ENCODE measurements around the gene NTSR2.
A peak's percentile ranks its signal among the peaks of the same experiment; 100 is the strongest.

The NTSR2 gene, protein sequence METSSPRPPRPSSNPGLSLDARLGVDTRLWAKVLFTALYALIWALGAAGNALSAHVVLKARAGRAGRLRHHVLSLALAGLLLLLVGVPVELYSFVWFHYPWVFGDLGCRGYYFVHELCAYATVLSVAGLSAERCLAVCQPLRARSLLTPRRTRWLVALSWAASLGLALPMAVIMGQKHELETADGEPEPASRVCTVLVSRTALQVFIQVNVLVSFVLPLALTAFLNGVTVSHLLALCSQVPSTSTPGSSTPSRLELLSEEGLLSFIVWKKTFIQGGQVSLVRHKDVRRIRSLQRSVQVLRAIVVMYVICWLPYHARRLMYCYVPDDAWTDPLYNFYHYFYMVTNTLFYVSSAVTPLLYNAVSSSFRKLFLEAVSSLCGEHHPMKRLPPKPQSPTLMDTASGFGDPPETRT

DNA sequence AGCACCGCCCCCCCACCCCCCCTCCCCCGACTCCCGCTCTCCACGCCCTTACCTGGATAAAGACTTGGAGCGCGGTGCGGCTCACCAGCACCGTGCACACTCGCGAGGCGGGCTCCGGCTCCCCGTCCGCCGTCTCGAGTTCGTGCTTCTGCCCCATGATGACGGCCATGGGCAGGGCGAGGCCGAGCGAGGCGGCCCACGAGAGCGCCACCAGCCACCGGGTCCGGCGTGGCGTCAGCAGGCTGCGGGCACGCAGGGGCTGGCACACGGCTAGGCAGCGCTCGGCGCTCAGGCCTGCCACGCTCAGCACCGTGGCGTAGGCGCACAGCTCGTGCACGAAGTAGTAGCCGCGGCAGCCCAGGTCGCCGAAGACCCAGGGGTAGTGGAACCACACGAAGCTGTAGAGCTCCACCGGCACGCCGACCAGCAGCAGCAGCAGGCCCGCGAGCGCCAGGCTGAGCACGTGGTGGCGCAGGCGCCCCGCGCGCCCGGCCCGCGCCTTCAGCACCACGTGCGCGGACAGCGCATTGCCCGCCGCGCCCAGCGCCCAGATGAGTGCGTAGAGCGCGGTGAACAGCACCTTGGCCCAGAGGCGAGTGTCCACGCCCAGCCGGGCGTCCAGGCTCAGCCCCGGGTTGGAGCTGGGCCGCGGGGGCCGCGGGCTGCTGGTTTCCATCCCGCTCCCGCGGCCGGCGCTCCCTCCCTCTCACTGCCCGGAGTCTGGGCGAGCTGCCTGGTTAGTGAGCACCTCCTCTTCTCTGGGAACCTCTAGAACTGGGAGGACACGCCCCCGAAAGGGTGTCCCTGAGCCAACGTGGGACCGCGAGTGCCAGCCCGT, at the start of gene NTSR2:
NTSR2 (minus strand) TSS at position 742 of the 838 bp plus-strand sequence; CDS start at position 676, 66 bp downstream.
- no peak for DNase-seq

DNA sequence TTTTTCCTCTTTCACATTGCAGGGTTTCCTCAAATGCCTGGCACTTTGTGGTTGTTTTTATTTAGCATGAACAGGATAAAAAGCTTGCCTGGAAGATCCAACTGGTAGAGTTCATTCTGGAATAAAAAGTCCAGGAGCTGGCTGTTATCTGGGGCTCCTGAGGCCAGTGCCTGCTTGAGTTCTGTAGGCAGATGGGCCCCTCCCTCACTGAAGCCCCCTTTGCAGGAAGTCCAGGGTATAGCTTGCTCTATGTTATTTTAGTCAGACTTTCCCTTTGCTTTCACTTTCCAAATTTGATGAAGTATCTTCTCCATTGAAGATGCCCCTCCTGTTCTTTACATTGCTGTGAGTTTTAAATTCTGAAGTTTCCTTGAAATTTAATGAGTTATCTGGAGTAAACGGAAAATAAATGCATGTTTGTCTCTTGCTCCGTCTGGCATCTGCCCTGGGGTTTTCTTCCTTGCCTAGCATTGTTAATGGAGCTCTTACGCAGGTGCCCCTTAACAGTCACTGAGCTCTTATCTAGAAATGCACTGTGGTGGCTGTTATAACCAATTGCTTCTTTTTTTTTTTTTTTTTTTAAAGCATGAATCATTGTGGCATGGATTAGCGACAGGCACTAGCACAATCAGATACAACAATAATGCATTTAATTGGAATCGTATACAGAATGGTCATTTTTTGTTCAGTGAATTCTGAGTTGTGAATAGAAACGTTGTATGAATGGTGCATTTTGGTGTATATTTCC, 49.4 kb upstream of the NTSR2 start:
- no peak for DNase-seq

DNA sequence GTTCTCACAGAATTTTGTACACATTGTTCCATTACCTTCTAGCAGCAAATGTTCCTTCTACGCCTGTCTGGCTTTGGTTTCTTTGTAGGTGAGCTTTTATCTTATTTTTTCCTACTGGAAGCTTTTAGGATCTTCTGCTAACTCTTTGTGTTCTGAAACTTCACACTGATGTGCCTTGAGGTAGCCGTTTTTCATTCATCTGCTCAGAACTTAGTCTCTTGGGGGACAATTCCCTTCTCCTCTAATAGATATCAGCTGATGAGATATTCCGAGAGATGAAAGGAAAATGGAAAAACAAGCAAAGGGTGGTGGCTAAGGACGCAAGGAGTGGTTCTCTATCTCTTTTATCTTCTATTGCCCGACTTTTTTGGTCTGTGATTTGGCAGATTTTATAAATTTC, 48.6 kb upstream of the NTSR2 start:
- no peak for DNase-seq

DNA sequence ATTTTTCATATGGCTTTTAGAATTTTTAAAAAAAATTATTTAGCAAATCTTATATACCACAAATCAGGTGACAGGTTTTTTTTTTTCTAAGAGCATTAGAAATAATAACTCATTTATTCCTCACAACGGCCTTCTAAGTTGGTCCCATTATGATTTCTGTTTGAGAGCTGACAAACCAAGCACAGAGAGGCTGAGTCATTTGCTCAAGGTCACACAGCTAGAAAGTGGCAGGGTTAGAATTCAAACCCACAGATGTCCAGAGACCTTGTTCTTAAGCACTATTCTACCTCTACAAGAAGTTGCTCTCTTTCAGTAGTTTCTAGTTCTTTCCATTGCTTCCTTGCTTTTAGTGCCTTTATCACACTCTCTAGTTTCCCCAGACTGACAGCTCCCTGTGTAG, 47.6 kb upstream of the NTSR2 start:
- no peak for DNase-seq

DNA sequence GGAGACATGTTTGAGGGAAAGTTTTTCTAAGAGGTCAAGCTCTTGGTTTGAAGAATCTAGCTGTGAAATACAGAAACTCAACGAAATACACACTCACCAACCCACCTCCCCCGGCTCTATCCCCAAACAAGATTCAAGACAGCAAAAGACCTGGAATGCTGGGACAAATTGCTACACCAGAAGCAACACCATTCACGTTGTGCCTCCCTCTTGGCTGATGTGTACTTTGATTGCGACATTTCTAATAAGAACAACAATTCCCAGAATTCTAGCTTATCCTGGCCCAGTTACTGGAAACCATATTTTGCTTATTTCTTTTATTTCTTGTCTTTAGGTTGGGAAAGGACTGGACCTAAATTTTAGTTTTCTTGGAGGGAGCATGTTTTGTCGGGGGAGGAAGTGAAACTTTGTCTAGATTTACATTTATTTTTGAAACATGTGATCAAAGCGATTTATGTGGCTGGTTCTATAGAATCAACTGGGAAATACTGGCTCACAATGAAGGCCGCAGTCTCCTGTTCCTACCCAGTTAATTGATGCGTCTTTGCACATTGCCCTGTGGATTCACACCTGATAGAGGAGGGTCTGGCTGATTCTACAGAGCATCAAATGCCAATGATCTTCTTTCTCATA, 46.8 kb upstream of the NTSR2 start:
- DNase-seq: no peak

DNA sequence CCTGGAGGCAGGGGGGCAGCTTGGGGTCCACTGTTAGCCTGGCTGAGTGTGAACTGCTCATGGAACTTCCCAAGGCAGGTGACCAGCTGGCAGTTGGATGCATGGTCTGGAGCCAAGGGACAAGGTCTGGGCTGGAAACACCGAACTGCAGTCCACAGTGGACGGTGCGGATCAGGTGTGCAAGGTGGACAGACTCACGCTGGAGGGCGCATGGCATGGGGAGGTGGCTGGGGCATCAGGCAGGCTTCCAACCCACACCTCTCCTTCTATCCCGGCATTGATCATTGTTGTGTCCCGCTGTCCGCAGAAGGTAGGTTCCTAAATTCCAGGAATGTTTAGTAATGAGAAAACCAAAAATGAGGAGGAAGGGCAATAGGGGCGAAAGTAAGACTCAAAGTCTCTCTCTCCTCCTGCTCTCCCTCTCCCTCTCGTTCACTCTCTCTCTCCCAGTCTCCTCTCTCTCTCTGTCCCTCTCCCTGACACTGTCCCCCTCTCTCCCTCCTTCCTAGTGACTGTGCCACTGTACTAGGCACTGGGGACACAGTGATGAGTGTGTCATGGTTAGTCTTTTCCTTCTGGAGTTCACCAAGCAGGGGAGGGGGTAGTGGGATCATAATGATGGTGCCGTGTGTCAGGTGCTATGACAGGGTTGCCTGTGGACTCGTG, 46.1 kb upstream of the NTSR2 start:
- no peak for DNase-seq

DNA sequence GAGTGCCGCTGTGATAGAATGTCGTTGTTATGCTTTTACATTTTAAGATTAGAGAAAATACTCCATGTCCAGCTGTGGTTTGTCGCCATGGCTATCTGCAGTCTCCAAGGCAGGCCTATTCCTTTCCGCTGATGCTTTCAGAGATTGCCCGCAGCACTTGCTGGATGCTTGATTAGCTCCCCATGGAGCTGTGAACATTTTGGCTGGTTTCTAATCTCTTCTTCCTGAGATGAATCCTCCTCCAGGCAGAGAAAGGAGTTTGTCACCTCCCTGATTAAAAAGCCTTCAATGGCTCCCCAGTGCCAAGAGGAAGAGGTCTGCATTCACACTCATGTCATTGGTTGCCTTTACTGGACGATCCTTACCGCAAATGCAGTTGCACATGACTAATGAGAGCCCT, 43.8 kb upstream of the NTSR2 start:
- DNase-seq: no peak

DNA sequence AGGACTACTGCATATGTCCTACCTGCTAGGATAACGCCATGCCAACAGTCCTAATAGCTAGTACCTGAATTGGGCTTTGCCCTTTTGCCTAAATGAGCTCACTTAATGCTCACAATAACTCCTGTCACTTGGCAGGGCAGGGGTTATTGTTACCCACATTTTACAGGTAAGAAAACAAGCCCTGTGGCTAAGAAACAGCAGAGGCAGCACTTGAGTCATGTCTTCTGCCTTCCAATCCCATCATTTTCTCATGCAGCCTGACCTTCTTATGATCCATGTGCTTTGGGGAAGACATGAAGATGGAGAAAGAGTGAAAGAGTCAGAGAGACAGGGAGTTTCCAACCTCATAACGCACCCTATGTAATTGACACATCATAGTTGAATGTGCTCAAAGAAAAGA, 42.9 kb upstream of the NTSR2 start:
- no peak for DNase-seq

DNA sequence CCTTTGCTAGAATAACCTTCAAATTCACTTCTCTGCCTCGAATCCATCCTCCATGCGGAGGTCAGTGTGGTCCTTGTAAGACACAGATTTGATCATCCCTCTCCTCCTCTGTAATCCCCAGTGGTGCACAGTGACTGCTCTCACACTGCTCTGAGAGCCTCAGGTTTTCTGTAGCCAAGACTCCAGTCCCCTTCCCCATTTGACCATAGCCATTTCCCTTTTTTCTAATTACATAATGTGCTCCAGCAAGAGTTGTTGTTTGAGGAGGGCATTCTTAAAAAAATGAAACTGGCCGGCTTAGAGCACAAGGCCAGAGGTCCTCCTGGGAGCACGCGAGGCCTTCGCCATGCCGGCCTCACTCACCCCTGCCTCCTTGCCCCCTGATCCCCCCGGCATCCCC, 41.8 kb upstream of the NTSR2 start:
- DNase-seq: no peak

DNA sequence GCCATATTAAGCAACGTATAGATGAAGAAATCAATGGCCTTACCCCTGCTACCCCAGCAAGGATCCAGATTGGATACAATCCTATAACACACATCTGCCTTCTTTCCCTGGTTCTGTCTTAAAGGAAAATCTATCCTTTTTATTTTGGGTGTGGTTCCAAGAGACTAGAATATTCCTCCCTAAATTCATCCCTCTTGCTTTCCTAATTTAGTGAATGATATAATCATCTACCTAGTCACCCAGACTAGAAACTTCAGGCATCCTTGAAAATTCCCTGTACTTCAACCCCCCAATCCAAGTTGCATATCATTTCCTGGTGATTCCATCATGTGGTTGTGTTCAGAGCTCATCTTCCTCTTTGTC, 41.3 kb upstream of the NTSR2 start:
- no peak for DNase-seq

DNA sequence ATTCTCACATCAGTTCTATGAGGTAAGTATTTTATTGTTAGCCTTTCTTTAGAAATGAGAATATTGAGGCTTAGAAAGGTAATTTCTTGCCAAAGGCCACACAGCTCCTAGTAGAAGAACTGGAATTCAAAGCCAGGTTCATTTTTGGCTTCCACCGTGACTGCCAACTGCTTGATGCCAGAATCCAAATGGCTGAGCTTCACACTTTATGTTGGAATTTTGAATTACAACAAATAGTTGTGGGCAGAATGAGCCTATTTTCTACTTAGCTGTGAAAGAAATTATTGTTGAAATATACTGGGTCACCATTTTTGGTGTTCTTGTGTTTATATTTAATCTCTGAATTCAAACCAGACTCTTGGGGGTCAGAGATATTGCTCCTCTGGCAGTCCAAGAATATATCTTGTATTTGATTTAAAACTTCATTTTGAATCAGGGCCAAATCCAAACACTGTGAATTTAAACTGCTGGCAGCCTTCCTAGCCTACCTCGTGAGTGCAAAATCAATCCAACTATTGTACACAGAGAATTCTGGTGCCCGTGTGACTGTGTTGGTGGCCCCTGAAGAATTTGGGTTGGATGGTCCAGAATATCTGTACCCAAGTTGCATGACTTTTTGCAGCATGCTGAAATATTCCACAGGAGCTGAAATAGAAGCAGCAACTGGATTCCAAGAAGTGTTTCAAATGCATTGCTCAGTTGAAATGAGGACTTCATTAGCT, 40.8 kb upstream of the NTSR2 start:
- DNase-seq: no peak

DNA sequence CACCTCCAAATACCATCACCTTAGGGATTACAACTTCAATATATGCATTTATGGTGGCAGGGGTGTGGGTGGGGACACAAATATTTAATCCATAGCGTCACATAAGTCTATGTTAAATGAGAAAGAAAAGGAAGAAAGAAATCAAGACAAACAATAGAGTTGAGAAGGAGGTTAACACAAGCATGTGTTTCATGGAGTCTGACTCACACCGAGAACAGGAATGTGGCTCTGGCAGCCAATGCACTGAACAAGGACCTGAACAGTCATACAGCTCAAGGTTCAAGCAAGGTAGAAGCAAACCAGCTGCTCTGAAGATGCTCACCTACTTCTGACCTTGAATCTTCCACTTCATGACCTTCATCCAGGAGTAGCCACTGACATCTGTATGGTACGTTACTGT, 40.2 kb upstream of the NTSR2 start:
- no peak for DNase-seq

DNA sequence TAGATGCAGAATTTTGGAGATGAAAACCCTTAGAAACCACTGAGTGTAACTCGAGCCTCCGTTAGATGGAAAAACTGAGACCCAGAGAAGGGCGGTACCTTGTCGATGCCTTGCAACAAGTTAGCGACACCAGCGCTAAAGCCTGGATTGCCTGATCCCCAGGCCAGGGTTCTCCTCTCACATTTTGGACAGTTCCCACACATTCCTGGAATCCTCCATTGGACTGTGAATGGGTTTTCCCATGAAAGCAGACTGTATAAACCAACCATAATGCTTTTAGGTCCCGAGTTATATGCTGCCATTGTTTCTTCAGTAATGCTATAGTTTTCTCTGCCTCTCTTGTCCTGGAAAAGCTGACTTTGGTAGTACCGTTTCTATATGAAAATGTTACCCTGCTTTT, 39.3 kb upstream of the NTSR2 start:
- no peak for DNase-seq

DNA sequence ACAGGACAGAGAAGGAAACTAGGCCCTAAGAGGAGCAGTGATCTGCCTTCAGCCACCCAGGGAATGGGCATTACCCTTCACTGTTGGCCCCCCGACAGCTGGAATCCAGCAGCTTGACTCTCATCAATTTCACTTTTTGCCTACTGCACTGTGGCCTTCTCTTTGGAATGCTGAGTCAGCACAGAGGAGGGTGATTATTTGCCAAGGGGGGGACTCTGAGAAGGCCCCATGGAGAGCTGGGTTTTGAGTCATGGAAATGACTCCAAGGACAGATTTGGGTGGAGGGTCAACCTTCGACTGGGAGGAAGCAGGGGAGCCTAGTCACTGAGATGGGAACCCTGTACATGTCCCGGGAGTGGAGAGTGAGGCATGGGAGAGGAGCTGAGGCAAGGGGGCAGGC, 38.1 kb upstream of the NTSR2 start:
- DNase-seq: no peak

DNA sequence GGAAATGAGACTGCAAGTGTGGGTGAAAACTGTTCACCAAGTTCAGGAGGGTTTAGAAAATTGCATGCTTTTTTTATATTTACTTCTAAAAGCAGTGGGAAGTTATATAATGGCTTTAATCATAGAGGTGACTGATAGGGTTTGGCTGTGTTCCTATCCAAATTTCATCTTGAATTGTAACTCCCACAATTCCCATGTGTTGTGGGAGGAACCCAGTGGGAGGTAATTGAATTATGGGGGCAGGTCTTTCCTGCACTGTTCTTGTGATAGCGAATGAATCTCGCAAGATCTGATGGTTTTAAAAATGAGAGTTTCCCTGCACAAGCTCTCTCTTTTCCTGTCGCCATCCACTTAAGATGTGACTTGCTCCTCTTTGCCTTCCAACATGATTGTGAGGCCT, 35.7 kb upstream of the NTSR2 start:
- DNase-seq: no peak

DNA sequence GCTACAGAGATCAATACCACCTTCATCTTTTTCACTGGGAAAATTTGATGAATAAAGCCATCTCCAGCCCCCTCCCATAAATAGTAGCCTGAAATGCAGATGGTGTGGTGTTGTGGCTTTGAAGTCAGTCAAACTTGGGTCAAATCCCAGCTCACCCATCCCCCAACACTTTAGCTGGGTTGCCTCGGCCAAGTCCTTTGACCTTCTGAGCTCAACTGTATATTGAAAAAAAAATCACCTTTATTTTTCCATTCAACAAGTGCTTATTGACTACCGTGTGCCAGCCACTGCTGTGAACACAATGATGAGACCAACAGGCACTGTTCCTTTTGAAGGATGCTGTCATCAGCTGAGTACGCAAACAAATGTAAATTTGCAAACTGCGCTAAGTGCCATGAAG, 35.1 kb upstream of the NTSR2 start:
- DNase-seq: no peak

DNA sequence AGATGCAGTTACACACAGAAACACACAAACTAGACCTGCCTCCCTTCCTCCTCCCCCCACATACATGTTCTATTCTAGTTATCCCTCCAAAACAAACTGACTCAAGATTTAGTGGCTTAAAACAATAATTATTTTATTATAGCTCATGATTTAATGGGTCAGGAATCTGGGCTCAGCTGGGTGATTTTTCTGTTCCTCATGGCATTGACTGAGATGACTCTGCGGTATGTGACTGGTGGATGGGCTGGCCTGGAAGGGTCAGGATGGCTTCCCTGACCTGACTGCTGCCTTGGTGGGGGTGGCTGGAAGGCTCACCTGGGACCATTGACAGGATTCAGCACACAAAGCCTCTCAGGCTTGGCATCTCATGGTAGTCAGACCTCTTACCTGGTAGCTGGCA, 33.7 kb upstream of the NTSR2 start:
- DNase-seq: no peak

DNA sequence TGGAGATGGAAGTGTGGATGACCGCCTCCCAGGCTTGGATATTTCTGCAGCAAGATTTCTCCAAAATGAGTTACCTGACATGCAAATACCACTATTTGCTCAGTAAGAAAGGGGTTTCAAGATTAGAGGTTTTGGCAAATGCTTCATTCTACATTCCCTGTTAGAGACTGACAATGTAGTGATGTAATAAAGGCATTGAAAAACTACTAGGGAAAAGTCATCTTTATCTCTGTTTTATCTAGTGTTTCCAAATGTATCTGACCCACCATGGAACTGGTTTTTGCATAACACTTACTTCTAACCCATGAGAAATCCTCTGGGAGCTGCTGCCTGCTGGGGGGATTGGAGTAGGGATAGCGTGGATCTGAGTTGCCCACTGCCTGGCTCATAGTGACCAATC, 33.0 kb upstream of the NTSR2 start:
- DNase-seq: no peak

DNA sequence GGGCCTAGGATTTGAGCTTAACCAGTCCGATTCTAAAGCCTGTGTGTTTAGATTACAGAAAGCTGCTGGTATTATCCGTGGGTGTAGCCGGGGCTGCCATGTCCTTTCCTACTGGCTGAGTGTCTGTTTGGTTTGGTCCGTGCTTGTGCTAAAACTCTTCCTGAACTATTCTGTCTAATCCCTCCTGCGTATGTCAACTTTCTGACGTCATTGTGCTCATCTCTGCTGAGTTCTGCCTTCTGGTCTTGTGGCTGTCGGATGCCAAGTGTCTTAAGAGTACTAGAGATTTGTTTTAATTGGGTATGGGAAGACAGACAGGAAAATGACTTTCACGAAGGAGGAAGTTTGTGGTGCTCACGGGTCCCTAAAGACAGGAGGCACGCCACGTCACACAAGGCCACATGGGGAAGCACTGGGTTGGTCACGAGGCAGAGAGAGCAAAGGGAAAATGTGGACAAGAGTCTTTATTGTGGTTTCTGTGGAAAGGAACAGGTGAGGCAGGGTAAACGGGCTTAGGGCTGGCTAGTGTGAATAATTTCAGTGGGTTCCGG, 31.8 kb upstream of the NTSR2 start:
- peak; percentile 77 for DNase-seq

DNA sequence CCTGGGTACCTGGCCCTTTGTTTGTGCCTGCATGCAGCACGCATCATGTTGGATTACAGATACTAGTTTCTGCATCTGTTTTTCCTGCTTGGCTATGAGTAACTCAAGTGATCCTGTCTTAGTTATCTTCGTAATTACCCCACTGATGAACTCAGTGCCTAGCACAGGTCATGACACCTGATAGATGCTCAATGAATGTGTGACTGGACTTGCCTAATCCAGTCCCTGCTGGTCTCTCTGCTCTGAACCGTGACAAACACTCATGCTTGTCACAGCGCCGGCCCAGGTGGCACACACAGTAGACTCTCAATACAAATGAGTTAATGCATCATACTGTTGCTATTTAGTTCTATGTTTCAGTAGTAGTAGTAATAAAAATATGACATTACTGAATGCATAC, 31.2 kb upstream of the NTSR2 start:
- DNase-seq: no peak
